ENCODE measurements around the gene CHKA.
A peak's percentile ranks its signal among the peaks of the same experiment; 100 is the strongest.

CHKA gene

DNA sequence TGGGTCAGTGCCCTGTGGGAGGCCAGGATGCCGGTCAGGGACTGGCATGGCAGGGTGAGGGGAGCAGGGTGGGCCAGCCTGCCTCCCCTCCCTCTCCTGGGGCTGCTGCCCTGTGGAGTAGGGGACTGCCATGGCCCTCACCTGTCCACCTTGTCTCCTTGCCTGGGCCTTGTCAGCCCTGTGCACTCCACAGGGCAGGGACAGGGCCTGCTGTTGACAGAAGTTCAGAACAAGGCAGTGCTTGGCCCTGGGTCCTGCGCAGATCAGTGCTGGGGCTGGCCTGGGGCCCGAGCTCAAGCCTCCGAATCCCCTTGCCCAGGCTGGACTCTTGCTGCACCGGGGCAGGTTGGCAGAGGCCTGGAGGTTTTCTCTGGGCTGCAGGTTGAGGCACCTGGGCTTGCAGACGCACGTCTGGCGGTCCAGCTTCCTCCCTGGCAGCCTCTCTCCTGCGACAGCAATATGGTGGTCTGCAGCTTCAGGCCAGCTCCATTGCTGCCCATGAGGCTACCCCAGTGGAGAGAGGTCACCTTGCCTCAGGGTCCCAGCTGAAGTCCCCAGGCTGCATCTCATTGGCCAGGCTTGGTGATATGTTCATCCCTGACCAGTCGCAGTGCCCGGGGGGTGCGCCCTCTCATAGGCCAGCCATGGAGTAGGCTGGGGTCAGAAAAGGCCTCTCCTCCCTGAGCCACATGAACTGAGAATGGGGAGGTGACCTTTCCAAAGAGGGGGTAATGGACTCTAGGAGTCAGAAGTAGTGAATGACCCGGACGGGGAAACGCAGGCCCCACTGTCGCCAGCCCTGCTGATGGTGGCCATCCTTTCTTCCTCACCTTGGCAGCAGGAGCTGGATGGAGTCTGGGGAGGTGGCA, 21.5 kb upstream of the CHKA start:
- DNase-seq: no peak

DNA sequence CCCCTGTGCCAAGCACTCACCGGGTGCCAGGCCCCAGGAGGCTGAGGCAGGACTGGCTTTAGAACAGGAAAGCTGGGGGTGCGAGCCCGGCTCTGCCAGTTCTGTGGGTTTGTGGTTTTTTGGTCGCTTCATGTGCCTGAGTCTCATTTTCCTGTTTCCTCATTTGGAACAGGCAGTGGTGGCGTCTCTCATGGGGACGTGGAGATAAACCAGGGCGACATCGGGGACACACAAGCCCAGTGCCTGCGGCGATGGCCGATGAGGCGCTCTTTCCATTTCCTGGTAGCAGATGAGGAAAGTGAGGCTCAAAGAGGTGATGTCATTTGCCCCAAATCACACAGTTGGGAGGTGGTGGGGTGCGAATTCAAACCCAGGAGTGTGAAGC, 20.8 kb upstream of the CHKA start:
- peak; percentile 19 for DNase-seq

DNA sequence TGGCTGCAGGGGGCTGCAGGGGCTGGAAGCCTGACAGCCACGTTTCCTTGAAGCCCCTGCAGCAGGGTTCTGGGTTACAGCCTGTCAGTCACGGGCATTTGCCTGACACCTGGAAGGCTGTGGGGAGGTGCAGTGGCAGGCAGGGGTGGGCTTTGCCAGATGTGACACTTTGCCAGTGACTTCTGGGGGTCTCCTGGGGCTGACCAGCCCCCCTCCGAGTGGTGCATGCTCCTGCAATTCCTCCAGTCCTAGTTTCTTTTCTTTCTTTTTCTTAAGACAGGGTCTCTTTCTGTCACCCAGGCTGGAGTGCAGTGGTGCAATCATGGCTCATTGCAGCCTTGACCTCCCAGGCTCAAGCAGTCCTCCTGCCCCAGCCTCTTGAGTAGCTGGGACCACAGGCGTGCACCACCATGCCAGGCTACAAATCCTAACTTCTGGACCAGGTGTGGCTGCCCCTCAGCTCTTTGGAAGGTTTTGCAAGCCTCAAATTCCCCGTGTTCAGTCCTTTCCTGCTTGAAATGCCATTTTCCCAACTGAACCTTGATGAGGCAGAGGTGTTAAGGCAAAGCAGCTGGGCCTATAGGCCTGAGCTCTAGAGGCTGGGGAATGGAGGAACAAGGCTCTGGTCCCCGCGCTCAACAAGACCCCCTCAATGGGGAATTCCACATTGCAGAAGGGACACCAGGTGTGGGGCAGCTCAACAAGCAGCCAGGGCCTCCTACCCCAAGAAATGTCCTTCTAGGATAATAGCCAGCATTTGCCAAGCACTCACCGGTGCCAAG, 20.2 kb upstream of the CHKA start:
- DNase-seq: no peak

DNA sequence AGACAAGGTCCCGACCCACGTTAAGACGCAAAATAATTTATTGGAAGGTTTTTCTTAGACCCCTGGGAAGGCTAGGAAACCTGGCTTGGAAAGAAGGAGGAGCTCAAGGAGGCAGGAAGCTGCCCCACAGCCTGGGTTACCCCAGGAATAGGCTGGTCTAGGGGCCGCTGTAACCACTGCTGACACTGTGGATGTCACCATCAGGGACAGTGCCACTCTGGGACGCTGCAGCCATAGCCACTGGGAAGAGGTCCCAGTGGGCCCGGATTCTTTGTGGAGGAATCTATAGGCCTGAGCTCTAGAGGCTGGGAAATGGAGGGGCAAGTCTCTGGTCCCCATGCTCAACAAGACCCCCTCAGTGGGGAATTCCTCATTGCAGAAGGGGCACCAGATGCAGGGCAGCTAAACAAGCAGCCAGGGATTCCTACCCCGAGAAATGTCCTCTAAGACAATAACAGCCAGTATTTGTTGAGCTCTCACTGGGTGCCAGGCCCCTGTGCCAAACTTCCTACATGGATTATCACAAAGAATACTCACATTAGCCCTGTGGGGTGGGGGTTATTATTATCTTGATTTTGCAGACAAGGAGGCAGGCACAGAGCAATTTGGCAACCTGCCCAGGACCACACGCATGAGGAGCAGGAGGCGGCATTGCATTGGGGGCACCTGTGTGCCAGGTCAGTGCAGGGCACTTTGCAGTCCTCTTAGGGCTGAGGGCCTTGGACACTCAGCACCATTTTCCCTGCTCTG, 19.5 kb upstream of the CHKA start:
- DNase-seq: no peak

DNA sequence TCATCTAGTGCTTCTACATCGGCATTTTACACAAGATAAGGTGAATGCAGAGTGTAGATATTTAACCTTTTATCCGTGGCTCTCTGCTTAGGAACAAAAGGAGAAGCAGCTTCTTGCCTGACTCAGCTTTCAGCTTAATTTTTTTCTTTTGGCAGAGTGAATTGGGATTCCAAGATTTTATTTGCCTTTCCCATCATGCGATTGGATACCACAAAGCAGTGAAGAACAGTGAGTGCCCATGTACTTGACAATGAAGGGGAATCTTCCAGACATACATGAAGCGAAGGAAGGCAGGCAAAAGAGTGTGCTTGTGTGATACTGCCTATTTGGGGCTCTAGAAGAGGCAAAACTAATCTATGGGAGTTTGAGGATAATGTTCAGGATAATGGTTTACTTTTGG, 17.0 kb upstream of the CHKA start:
- DNase-seq: no peak

DNA sequence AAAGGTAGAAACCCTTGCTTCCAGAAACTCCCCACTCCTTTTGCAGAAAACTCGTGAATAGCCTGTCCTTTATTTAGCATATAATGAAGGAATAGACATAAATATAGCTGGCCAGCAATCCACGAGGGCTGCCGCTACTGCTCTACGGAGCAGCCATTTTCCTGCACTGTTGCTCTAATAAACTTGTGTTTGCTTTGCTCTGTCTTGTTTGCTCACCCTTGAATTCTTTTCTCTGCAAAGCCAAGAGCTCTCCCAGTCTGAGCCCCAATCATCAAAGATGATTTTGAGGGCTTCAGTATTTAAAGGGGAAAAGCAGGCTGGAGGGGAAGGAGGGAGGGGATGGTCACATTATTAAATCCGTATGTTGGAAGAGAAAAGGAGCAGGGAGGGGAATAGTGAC, 16.6 kb upstream of the CHKA start:
- no peak for DNase-seq

DNA sequence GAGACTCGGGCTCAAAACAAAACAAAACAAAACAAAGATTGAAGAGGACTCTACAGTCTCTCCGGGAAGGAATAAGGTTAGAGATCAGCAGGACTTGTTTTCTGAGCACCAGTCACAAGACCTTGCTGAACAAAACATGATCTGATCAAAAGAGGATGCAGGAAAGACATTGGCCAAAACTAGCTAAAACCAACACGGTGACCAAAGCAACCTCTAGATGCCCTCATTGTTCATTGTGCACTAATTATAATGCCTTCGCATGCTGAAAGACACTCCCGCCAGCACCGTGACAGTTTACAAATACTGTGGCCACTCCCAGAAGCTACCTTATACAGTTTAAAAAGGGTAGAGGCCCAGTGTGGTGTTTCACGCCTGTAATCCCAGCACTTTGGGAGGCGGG, 15.7 kb upstream of the CHKA start:
- no peak for DNase-seq

DNA sequence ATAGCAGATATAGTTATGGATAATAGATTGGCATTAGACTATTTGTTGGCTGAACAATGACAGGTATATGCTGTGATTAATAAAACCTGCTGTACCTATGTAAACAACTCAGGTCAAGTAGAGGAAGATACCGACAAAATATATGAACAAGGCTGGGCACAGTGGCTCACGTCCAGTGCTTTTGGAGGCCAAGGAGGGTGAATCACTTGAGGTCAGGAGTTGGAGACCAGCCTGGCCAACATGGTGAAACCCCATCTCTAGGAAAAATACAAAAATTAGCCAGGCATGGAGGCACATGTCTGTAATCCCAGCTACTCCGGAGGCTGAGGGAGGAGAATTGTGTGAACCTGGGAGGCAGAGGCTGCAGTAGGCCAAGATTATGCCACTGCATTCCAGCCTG, 14.0 kb upstream of the CHKA start:
- no peak for DNase-seq

DNA sequence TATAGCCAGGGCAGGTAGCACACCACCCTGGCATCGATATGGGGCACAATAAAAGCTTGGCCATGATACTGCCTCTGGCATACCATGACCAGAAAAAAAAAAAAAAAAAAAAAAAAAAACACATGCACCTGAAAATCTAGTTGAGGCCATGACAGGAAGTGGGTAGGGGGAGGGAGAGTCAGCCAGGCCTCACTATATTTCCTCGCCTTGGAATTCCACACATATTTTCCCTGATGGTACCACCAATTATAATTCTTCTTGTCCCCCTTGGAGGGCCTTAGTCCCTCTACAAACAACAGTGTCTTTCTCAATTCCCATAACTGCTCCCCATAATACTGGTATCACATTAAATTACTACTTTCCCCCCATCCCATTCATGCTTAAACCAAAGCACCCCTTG, 12.6 kb upstream of the CHKA start:
- DNase-seq: no peak

DNA sequence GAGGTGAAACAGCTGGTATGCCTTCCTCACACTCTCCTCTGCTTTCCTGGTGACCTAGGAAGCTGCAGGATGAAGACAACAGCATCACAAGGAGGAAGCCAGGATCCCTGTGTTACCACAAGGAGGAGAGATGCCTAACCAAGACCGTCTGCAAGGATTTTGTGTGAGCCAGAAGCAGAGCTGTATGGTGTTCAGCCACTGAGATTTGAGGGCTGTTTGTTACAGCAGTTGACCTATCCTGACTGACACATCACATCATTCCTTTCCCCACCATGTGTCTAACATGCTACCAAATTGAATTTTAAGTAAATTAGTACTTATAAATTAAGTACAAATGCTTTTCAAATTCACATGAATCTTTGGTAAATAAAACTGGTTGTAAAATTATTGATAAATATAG, 8.9 kb upstream of the CHKA start:
- no peak for DNase-seq

DNA sequence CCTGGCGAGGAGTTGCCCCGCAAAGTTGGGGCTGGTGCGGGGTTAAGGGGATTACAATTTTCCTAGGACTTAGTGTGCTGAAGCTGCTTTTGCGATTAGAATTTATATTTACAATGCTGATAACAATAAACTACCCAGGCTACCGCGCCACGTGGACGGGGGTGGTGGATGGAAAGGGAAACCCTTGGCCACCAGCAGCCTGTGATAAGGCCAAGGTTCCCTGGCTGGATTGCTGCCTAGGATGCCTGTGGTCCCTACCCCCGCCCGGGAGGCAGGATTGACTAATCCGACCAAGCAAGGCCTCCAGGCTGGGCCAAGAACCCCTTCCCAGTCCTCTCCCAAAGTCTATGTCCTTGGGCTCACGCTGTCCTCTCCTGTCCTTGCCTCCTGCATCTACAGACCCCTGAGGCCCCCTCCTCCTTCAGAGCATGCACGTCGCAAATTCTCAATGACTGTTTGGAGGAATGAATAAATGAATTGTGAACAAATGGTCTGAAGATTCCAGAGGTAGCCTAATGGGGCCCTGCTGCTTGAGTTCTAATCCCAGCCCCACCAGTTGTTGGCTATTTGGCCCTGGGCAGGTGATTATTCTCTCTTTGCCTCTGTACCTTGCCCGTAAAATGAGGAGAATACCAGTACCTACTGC, 7.6 kb upstream of the CHKA start:
- no peak for DNase-seq

DNA sequence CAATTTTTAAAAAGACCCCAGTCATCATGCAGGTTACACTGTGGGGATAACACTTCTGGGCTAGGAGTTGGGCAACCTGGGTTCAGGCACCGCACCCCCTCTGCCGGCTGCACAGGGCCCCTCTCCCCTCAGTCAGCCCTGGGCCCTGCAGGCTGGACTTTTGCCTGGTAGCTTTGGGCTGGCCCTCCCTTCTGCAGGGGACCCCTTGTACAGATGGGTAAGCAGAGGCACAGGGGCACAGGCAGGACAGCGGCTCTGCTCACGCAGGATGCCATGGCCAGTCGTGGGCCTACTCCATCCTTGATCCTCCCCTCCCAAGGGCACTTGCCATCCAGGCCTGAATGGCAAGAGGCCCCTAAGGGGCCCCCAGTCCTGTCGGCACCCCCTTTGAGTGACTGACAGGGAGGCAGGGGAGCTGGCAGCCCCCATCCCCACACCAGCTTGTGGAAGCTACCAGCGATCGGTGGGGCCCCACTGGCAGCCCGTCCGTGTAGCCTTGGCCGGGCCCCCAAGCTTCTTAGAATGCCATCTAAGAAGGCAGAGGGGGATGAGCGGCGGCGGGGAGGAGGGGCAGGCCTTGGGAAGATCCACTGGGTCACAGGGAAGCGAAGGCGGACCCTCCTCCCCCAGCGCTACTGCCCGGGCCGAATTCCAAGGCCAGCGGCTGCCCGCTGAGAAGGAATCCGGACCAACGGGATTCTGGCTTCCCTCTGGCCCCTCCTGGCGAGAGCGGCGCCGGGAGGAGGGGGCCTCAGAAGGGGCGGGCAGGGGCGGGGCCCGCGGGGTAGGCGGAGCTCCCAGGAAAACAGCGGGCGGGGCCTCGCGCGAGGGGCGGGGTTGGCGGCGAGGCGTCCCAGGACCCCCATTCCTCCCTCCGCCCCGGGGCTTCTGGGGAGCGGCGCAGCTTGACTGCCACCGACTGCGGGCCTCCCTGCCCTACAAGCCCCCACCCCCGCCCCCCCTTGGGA, 6.8 kb upstream of the CHKA start:
- DNase-seq: no peak

DNA sequence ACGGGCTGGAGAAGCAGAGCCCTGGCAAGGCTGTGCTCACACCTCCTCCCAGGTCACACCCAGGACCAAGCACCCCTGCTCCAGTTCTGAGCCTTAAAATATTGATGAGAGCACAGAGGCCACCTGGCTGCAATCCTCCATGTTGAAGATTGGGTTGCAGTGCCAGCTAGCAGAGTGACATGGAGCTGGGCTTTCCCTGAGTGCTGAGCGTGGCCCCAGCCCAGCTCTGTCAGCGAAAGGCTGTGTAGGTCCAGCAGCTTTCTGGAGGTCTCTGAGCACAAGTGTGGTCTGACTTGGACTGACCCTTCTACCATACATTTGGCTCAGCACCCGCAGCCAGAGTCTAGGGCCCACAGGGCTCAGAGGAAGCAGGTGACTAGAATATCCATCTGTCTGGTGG, 4.0 kb upstream of the CHKA start:
- no peak for DNase-seq

DNA sequence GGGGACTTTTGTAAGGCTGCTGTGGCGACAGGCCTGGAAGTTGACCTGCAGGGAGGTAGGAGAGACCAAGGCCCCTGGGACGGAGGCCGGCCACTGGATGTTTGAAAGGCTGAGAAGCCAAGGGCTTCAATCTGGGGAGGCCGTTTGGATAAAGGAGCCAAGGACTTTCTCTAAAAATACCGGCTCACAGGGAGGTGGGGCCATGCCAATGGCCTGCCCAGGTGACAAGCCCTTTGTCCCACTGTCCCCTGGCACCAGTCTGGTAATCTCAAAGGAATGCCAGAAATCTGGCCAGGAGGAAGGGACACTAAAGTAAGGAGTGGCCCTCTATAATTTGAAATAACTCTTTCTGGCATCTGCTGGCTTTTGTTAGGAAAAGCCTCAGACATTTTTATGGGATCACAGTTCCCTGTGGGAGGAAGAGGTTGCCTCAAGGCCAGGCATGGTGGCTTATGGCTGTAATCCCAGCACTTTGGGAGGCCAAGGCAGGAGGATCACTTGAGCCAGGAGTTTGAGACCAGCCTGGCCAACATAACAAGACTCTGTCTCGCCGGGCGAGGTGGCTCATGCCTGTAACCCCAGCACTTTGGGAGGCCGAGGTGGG, 1.9 kb upstream of the CHKA start:
- no peak for DNase-seq

DNA sequence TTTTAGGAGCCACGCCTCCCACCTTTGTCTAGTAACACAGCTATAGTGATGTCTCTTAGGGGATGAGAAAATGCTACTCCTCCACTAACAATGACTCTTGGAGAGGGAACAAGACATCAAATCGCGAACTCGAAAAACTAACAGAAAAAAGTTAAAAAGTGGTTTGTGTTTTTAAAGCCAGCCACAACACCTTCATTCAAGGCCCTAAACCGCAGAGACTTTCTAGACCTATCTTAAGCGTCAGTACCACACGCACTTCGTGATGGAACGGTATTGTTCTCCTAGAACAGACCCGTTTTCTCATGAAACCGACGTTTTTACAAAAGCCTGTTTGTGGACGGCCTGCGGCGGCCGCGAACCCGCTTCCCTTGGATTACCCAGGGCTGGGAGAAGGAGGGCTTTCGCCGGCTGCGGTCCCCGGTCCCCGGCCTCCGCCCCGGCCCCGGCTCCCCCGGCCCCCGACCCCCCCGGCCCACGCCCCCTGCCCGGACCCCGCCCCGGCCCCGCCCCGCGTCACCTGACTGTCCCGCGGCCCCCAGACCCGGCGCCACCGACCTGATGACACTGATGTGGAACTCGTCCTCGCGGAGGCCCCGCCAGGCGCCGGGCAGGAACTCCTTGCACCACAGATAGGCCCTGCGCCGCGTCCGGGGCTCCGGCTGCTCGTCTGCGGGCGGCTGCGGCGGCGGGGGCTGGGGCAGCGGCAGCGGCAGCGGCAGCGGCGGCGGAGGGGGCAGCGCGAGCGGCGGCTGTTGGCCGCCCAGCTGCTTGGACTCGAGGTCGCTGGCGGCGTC, 718 bp downstream of the CHKA start:
- peak; percentile 45 for DNase-seq

DNA sequence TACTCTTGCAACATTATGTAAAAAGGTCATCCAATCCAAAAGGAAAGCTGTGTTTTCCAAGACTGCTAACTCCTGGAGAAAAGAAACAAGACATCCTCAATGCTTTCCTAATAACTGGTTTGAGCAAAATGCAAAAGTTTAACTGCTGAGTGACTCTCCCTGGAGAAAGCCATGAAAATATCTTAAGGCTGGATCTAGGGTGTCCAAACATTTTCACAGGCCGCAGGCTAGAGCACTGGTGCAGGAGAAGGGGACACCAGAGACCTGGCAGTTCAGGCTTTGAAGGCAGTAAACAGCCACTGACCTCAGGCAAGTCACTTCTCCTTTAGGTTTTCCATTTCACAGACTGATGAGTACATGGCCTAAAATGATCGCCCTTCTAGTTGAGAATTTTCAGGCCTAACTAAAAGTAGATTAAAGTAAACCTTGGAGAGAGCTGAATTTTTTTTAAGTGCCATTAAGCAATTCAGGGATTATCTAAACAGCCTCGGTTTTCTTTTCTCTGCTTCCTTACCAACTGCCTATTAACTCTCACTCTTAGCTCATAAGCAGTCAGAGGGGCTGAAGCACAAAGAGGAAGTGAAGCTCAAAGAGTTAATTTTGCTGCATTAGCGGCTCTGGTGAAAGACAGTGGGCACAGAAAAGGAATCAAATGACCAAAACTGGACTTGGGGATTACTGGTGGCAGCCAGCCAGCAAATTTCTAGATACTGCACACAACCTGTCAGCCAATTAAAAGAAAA, 2.3 kb downstream of the CHKA start:
- no peak for DNase-seq

DNA sequence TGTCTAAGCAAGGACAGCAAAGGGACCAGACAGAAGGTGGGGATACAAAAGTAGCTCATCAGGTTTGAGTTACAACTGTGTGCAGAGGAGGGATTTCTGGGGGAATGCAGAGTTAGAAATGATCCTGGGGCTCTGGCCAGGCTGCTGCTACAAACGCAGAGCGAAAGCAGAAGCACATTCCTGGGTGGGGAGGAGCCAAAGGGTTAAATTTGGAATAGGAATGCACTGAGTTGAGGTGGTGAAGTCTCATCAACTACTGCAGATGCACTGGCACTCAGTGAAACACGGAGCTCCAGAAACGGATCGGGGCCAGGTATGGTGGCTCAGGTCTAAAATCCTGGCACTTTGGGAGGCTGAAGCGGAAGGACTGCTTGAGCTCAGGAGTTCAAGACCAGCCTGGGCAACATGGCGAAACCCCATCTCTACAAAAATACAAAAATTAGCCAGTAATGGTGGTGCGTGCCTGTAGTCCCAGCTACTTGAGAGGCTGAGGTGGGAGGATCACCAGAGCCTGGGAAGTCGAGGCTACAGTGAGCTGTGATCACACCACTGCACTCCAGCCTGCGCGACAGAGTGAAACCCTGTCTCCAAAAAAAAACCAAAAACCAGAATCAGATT, 3.2 kb downstream of the CHKA start:
- no peak for DNase-seq

DNA sequence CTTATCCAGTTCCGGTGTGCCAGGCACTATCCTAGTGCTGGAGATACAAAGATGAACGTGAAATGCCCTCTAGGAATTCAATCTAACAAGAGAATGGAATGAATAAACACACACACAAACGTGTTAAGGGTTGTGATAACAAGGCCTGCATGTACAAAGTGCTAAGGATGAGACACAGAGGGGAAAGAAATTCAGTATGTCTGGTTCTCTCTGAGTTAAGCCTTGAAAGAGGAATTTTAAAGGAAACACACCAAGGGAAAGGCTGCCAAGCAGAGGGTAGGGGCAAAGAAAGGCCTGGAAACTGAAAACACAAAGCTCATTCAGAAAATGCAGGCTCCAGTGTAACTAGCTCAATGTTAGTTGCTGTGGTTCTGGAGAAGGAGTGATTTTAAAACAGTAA, 4.2 kb downstream of the CHKA start:
- no peak for DNase-seq

DNA sequence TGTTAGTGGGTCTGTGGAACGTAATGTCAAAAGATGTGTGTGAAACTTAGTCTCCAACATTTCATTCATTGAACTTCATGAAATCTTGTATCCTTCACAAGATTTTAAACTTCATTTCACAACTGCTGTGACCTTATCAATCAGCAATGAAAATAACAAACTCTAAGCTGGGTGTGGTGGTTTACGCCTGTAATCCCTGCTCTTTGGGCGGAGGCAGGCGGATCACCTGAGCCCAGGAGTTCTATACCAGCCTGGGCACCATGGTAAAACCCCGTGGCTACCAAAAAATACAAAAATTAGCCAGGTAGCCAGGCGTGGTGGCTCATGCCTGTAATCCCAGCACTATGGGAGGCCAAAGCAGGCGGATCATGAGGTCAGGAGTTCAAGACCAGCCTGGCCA, 5.1 kb downstream of the CHKA start:
- DNase-seq: no peak
